ENCODE measurements around the gene ITPR2. TPM values are rescaled to one million over a fixed set of nuclear protein-coding genes. Genes with fewer than 3 reads are reported as not detected.

The ITPR2 gene
- total and polyA plus RNA-seq, 4 donors: 1.5 to 84.8 (median 21.8) TPM

DNA sequence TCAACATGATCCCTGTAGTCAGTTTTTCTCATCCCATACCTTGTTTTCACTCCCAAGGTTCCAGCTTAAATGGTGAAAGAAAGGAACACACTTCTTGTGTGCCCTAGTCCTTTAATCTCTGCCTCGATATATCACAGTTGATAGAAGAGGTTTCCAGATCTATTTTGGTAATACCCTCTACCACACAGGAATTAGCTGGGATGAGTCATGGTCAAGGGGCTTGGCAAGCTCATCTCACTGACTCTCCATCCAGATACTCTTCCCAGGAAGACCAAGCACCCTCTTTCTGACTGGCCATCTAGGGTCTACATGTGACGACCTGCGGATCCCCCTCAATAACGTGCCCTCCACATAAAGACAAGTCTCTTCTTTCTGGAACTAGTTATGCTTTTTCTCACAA lies 277.9 kb downstream of the ITPR2 start:
- intact Hi-C loops (cut with DNase I): no loop called here
- ATAC-seq (ENCODE audit: low FRiP score) (no peak), DNase-seq (no peak)
- H3K36me3 ChIP-seq (ENCODE audit: control insufficient read depth in 1 of 2, insufficient read depth in 2 of 2, low read length in 1 of 2): peaks cover 3 to 4% of the 10 kb centered on the region in 2 donors
- no peak overlapping the region for H3K27ac ChIP-seq (ENCODE audit: low read depth in 1 of 2, low read length in 2 of 2)
- H3K4me1 ChIP-seq (ENCODE audit: control insufficient read depth in 1 of 2, insufficient read depth in 2 of 2, low read length in 2 of 2): no peaks in the 10 kb centered on the region
- whole genome bisulfite sequencing, 2 donors: 86 to 89% methylated on average over 4 of the region's 4 CpGs
- no peaks in the 10 kb centered on the region for H3K9me3 ChIP-seq (ENCODE audit: control insufficient read depth, low read length)
- H3K27me3 ChIP-seq (ENCODE audit: control insufficient read depth in 1 of 2, insufficient read depth in 2 of 2, low read length in 1 of 2): no peaks in the 10 kb centered on the region
- H3K4me3 ChIP-seq (ENCODE audit: low read length in 2 of 2): no peak overlapping the region

DNA sequence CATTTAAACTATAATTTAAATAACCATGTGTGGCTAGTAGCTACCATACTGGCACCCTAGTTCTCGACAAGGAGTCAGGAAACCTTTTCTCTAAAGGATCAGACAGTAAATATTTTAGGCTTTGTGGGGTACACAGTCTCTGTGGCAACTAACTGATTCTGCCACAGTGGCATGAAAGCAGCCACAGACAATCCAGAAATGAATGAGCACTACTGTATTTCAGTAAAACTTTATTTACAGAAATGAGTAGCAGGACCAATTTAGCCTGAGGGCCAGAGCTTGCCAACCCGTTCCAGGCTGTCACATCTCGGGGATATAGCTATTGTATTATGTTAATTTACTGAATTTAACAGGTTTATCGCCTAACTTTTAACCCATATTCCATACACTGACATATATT lies 278.7 kb downstream of the ITPR2 start:
- no peak for ATAC-seq (ENCODE audit: low FRiP score)
- Histone ChIP-seq H3K4me3 (ENCODE audit: low read length in 2 of 2) (no peak overlapping the region), H3K36me3 (ENCODE audit: control insufficient read depth in 1 of 2, insufficient read depth in 2 of 2, low read length in 1 of 2) (peaks cover 3 to 4% of the 10 kb centered on the region in 2 donors), H3K27me3 (ENCODE audit: control insufficient read depth in 1 of 2, insufficient read depth in 2 of 2, low read length in 1 of 2) (no peaks in the 10 kb centered on the region), H3K9me3 (ENCODE audit: control insufficient read depth, low read length) (no peaks in the 10 kb centered on the region), H3K4me1 (ENCODE audit: control insufficient read depth in 1 of 2, insufficient read depth in 2 of 2, low read length in 2 of 2) (no peaks in the 10 kb centered on the region), H3K27ac (ENCODE audit: low read depth in 1 of 2, low read length in 2 of 2) (no peak overlapping the region)
- DNase-seq: no peak
- 96 to 98% methylated on average over 4 of the region's 4 CpGs for WGBS, 2 donors
- intact Hi-C loops (cut with DNase I): no loop called here

DNA sequence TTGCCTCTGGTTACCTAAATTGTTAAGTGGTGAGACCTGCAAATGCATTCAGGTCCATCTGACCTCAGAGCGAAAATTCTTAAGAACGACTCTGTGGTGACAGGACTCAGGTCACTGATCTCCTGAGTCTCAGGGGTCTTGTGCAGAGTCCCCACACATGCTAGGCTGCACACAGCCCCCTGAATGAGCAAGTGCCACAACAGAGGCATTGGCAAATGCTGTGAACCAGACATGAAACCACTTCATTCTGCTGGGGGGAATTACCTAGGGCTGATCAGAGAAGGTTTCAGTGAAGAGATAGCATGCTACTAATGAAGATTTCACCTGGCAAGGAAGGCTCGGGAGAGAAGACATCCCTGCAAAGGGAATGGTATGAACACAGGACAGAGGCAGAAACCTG lies 281.6 kb downstream of the ITPR2 start:
- no peak for DNase-seq
- H3K27ac ChIP-seq (ENCODE audit: low read depth in 1 of 2, low read length in 2 of 2): no peak overlapping the region
- H3K9me3 ChIP-seq (ENCODE audit: control insufficient read depth, low read length): no peaks in the 10 kb centered on the region
- no peaks in the 10 kb centered on the region for H3K4me1 ChIP-seq (ENCODE audit: control insufficient read depth in 1 of 2, insufficient read depth in 2 of 2, low read length in 2 of 2)
- no peak overlapping the region for H3K4me3 ChIP-seq (ENCODE audit: low read length in 2 of 2)
- peaks cover 3 to 4% of the 10 kb centered on the region in 2 donors for H3K36me3 ChIP-seq (ENCODE audit: control insufficient read depth in 1 of 2, insufficient read depth in 2 of 2, low read length in 1 of 2)
- no peaks in the 10 kb centered on the region for H3K27me3 ChIP-seq (ENCODE audit: control insufficient read depth in 1 of 2, insufficient read depth in 2 of 2, low read length in 1 of 2)
- no peak for ATAC-seq (ENCODE audit: low FRiP score)
- intact Hi-C loops (cut with DNase I): no loop called here
- 86 to 90% methylated on average over 3 of the region's 3 CpGs for WGBS, 2 donors

DNA sequence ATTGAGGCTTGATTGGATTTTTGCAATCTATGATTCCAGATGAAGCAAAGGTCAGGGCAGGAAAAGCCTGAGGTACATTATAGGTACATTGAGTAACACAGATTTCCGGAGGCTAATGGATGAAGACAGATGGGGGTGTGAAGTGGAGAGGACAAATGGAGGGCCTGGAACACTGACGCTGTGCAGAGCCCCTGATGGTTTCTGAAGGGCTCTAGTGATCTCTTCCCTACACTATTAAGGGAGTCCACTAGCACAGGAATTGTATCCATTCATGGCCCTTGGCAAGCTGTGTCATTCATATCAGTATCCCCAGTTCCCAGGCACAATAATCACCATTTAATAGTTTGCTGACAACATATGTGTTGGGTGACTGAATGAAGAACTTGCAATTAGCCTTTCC lies 284.8 kb downstream of the ITPR2 start:
- Histone ChIP-seq H3K4me3 (ENCODE audit: low read length in 2 of 2) (no peak overlapping the region), H3K36me3 (ENCODE audit: control insufficient read depth in 1 of 2, insufficient read depth in 2 of 2, low read length in 1 of 2) (peaks cover 0 to 2% of the 10 kb centered on the region in 2 donors), H3K9me3 (ENCODE audit: control insufficient read depth, low read length) (no peaks in the 10 kb centered on the region), H3K27ac (ENCODE audit: low read depth in 1 of 2, low read length in 2 of 2) (no peak overlapping the region), H3K27me3 (ENCODE audit: control insufficient read depth in 1 of 2, insufficient read depth in 2 of 2, low read length in 1 of 2) (no peaks in the 10 kb centered on the region), H3K4me1 (ENCODE audit: control insufficient read depth in 1 of 2, insufficient read depth in 2 of 2, low read length in 2 of 2) (no peaks in the 10 kb centered on the region)
- DNase-seq (no peak), ATAC-seq (ENCODE audit: low FRiP score) (no peak)
- 91 to 92% methylated on average over 2 of the region's 2 CpGs for WGBS, 2 donors
- intact Hi-C loops (cut with DNase I): no loop called here

DNA sequence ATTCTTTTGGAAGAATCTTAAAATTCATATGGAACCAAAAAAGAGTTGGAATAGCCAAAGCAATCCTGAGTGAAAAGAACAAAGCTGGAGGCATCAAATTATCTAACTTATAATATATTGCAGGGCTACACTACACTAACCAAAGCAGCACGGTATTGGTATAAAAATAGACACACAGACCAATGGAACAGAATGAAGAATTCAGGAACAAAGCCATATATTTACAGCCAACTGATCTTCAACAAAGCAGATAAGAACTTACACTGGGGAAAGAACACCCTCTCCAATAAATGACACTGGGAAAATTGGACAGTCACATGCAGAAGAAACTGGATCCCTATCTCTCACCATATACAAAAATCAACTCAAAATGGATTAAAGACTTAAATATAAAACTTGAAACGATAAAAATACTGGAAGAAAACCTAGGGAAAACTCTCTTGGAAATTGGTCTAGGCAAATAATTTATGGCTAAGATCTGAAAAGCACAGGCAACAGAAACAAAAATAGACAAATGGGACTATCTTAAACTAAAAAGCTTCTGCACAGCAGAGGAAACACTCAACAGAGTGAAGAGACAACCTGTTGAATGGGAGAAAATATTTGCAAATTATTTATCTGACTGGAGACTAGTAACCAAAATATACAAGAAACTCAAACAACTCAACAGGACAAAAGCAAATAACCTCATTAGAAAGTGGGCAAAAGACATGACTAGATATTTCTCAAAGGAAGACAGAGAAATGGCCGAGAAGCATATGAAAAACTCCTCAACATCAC lies 286.3 kb downstream of the ITPR2 start:
- no peak overlapping the region for H3K27ac ChIP-seq (ENCODE audit: low read depth in 1 of 2, low read length in 2 of 2)
- DNase-seq (no peak), ATAC-seq (ENCODE audit: low FRiP score) (no peak)
- H3K4me3 ChIP-seq (ENCODE audit: low read length in 2 of 2): no peak overlapping the region
- 72 to 74% methylated on average over 3 of the region's 3 CpGs for WGBS, 2 donors
- no peaks in the 10 kb centered on the region for H3K4me1 ChIP-seq (ENCODE audit: control insufficient read depth in 1 of 2, insufficient read depth in 2 of 2, low read length in 2 of 2)
- no peaks in the 10 kb centered on the region for H3K9me3 ChIP-seq (ENCODE audit: control insufficient read depth, low read length)
- no peaks in the 10 kb centered on the region for H3K27me3 ChIP-seq (ENCODE audit: control insufficient read depth in 1 of 2, insufficient read depth in 2 of 2, low read length in 1 of 2)
- intact Hi-C loops (cut with DNase I): no loop called here
- peaks cover 0 to 2% of the 10 kb centered on the region in 2 donors for H3K36me3 ChIP-seq (ENCODE audit: control insufficient read depth in 1 of 2, insufficient read depth in 2 of 2, low read length in 1 of 2)

GRCh38 chr12:26539131-26539530 lies 293.9 kb downstream of the ITPR2 start:
- intact Hi-C loops (cut with DNase I): no loop called here
- Histone ChIP-seq H3K4me1 (ENCODE audit: control insufficient read depth in 1 of 2, insufficient read depth in 2 of 2, low read length in 2 of 2) (no peaks in the 10 kb centered on the region), H3K9me3 (ENCODE audit: control insufficient read depth, low read length) (no peaks in the 10 kb centered on the region), H3K27me3 (ENCODE audit: control insufficient read depth in 1 of 2, insufficient read depth in 2 of 2, low read length in 1 of 2) (no peaks in the 10 kb centered on the region), H3K4me3 (ENCODE audit: low read length in 2 of 2) (no peak overlapping the region), H3K36me3 (ENCODE audit: control insufficient read depth in 1 of 2, insufficient read depth in 2 of 2, low read length in 1 of 2) (no peaks in the 10 kb centered on the region), H3K27ac (ENCODE audit: low read depth in 1 of 2, low read length in 2 of 2) (no peak overlapping the region)
- WGBS, 2 donors: 95 to 98% methylated on average over 4 of the region's 4 CpGs
- ATAC-seq (ENCODE audit: low FRiP score): no peak
- DNase-seq: no peak

GRCh38 chr12:26537651-26538050 lies 295.3 kb downstream of the ITPR2 start:
- ATAC-seq (ENCODE audit: low FRiP score) (no peak), DNase-seq (no peak)
- H3K36me3 ChIP-seq (ENCODE audit: control insufficient read depth in 1 of 2, insufficient read depth in 2 of 2, low read length in 1 of 2): no peaks in the 10 kb centered on the region
- intact Hi-C loops (cut with DNase I): no loop called here
- H3K9me3 ChIP-seq (ENCODE audit: control insufficient read depth, low read length): no peaks in the 10 kb centered on the region
- H3K4me1 ChIP-seq (ENCODE audit: control insufficient read depth in 1 of 2, insufficient read depth in 2 of 2, low read length in 2 of 2): no peaks in the 10 kb centered on the region
- H3K27ac ChIP-seq (ENCODE audit: low read depth in 1 of 2, low read length in 2 of 2): no peak overlapping the region
- H3K4me3 ChIP-seq (ENCODE audit: low read length in 2 of 2): no peak overlapping the region
- WGBS, 2 donors: 92 to 94% methylated on average over 3 of the region's 3 CpGs
- no peaks in the 10 kb centered on the region for H3K27me3 ChIP-seq (ENCODE audit: control insufficient read depth in 1 of 2, insufficient read depth in 2 of 2, low read length in 1 of 2)

DNA sequence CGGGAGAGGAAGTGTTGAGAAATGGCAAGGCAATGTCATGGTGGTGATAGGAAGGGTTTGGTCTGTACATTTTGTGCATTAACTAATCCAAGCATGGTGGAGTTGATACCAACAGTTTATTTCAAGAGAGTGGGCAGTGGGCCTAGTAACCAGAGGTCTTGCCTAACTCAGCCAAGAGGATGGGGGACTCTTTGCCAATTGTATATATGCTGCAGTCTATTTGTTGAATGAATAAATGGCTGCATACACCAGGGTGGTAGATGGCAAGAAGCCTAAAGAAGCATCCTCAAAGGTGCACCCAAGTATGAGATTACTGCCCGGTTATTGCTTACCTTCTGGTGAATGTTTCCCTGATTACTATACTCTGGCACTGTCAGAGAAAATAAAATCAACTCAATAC lies 295.9 kb downstream of the ITPR2 start:
- Histone ChIP-seq H3K27ac (ENCODE audit: low read depth in 1 of 2, low read length in 2 of 2) (no peak overlapping the region), H3K9me3 (ENCODE audit: control insufficient read depth, low read length) (no peaks in the 10 kb centered on the region), H3K36me3 (ENCODE audit: control insufficient read depth in 1 of 2, insufficient read depth in 2 of 2, low read length in 1 of 2) (no peaks in the 10 kb centered on the region), H3K27me3 (ENCODE audit: control insufficient read depth in 1 of 2, insufficient read depth in 2 of 2, low read length in 1 of 2) (no peaks in the 10 kb centered on the region), H3K4me3 (ENCODE audit: low read length in 2 of 2) (no peak overlapping the region), H3K4me1 (ENCODE audit: control insufficient read depth in 1 of 2, insufficient read depth in 2 of 2, low read length in 2 of 2) (peaks cover 0 to 2% of the 10 kb centered on the region in 2 donors)
- DNase-seq: no peak
- 94 to 95% methylated on average over 2 of the region's 2 CpGs for WGBS, 2 donors
- no peak for ATAC-seq (ENCODE audit: low FRiP score)
- intact Hi-C loops (cut with DNase I): no loop called here

DNA sequence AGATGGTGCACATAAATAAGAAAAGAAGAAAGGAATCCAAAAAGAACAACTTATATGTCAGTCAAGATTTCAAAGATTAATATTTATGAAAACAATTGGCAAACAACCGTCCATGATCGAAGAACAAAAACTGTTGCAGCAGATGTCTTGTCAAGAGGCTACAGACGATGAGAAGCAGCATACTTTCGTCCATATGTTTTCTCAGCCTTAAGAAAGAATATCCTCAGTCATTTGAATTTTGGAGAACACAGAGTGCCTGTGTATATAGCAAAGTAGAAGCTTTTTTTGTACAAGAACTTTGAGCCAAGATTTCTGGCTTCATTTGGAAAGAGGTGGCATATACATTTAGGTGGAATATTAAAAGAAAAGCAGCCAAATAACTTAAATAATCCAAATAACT lies 297.2 kb downstream of the ITPR2 start:
- DNase-seq (no peak), ATAC-seq (ENCODE audit: low FRiP score) (no peak)
- H3K27ac ChIP-seq (ENCODE audit: low read depth in 1 of 2, low read length in 2 of 2): no peak overlapping the region
- H3K27me3 ChIP-seq (ENCODE audit: control insufficient read depth in 1 of 2, insufficient read depth in 2 of 2, low read length in 1 of 2): no peaks in the 10 kb centered on the region
- H3K36me3 ChIP-seq (ENCODE audit: control insufficient read depth in 1 of 2, insufficient read depth in 2 of 2, low read length in 1 of 2): no peaks in the 10 kb centered on the region
- no peak overlapping the region for H3K4me3 ChIP-seq (ENCODE audit: low read length in 2 of 2)
- peaks cover 0 to 2% of the 10 kb centered on the region in 2 donors for H3K4me1 ChIP-seq (ENCODE audit: control insufficient read depth in 1 of 2, insufficient read depth in 2 of 2, low read length in 2 of 2)
- H3K9me3 ChIP-seq (ENCODE audit: control insufficient read depth, low read length): no peaks in the 10 kb centered on the region
- intact Hi-C loops (cut with DNase I): no loop called here
- WGBS, 2 donors: 76 to 84% methylated on average over 4 of the region's 4 CpGs

Data from aorta (tissue), 5 donors.